NB4 (cell line): Measurements from ENCODE around the gene IL1RN.

Source experiments
- CTCF ChIP-seq: IDR thresholded peaks from one replicate; pipeline ENCODE4 v1.5.1; 2012; ENCODE audit warnings: low read depth, low read length
- MAX ChIP-seq: IDR thresholded peaks from 2 replicates; pipeline ENCODE4 v1.6.1; 2011; ENCODE audit warnings: low read depth, low read length
- MYC ChIP-seq: IDR thresholded peaks from 2 replicates; pipeline ENCODE4 v1.6.1; 2011; ENCODE audit warnings: low read depth, low read length
- POLR2A ChIP-seq: IDR thresholded peaks from 2 replicates; pipeline ENCODE4 v1.6.1; 2011; ENCODE audit warnings: mild to moderate bottlenecking; ENCODE audit not compliant: insufficient read length; ENCODE audit errors: extremely low read depth

- TF ChIP-seq CTCF (no peak), MAX (no peak), POLR2A (no peak), MYC (no peak)
Observed at GRCh38 chr2:113182471-113183260, 55.3 kb downstream of the IL1RN start.
